ENCODE results near the gene RNF217. TPM values are rescaled to one million over a fixed set of nuclear protein-coding genes. Genes with fewer than 3 reads are reported as not detected.

RNF217 gene
- total and polyA plus RNA-seq, 2 of the 13 experiments (the other 11 are each of a cell fraction or from before 2014, with no cell fraction given) = 2.2 to 2.4 TPM

DNA sequence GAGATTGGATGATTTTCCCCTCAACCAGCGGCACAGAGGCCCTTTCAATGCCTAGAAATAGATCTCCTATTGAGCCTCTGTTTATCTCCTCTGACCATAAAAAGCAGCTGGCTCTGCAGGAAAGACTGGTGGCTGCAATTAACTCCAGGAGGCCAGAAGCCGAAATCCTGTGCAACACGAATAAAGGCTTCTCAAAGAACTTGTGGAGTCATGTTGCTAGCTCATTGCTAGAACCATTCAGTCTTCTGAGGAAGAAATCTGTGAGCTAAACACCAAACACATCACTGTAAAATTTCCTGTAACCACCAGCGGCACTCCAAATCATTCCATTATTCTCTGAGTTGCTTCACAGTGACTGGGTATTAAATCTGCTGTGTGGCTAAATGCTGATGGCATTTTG lies 142.2 kb downstream of the RNF217 start:
- in situ Hi-C loops (cut with HindIII; ENCODE audit: extremely low pct_ligation_motif_present, low pct_unique_long_range_greater_than_20kb) = no loop called here
- BruUV-seq (replicated peaks) = no TSS peak
- no peak for DNase-seq (ENCODE audit: low spot score)
- H4K20me1 ChIP-seq (ENCODE audit: insufficient read depth, low read length) = no peaks in the 10 kb centered on the region
- no peaks in the 10 kb centered on the region for H3K79me2 ChIP-seq (ENCODE audit: insufficient read depth, low read length)
- no peak overlapping the region for H3K4me3 ChIP-seq (replicated peaks in 1 of 3; ENCODE audit: insufficient read depth in 1 of 3, low read depth in 2 of 3, low read length in 3 of 3)
- H3K36me3 ChIP-seq (replicated peaks in 1 of 2; ENCODE audit: control insufficient read depth in 1 of 2, insufficient read depth in 2 of 2, low read length in 2 of 2) = no peaks in the 10 kb centered on the region
- H3K9ac ChIP-seq (ENCODE audit: insufficient read depth, low read depth, low read length) = no peak overlapping the region
- ChIA-PET POLR2A (no interaction called here), CTCF (ENCODE audit: low intra/inter-chr PET ratio, low total read pairs) (no interaction called here)
- intact Hi-C loops (cut with micrococcal nuclease; ENCODE audit: unreplicated experiment) = no loop called here
- no peak overlapping the region for H3K27ac ChIP-seq (ENCODE audit: extremely low read length, insufficient read depth, low read length)
- WGBS (ENCODE audit: low lambda C conversion rate) = 11% methylated on average over 4 of the region's 4 CpGs
- H2AFZ ChIP-seq (ENCODE audit: low read length) = no peak overlapping the region
- no peak overlapping the region for H3K4me2 ChIP-seq (ENCODE audit: low read depth, low read length)
- H3K27me3 ChIP-seq (ENCODE audit: control insufficient read depth in 1 of 2, insufficient read depth in 2 of 2, low read length in 2 of 2) = peaks cover 0 to 15% of the 10 kb centered on the region in 2 experiments; a peak in 4 of 5 replicates
- no peaks in the 10 kb centered on the region for H3K4me1 ChIP-seq (ENCODE audit: insufficient read depth, low read length)
- no peak for TF ChIP-seq ZNF652 (CRISPR knock-in tag; IDR thresholded peaks at IDR 0.05; ENCODE audit: borderline replicate concordance, low read depth)
- TF ChIP-seq ZNF10 (CRISPR knock-in tag; IDR thresholded peaks at IDR 0.05; ENCODE audit: borderline replicate concordance, low read depth) = no peak
- no peak for TF ChIP-seq ZMYM3 (CRISPR knock-in tag; IDR thresholded peaks at IDR 0.05)
- TF ChIP-seq, protein P1, sequence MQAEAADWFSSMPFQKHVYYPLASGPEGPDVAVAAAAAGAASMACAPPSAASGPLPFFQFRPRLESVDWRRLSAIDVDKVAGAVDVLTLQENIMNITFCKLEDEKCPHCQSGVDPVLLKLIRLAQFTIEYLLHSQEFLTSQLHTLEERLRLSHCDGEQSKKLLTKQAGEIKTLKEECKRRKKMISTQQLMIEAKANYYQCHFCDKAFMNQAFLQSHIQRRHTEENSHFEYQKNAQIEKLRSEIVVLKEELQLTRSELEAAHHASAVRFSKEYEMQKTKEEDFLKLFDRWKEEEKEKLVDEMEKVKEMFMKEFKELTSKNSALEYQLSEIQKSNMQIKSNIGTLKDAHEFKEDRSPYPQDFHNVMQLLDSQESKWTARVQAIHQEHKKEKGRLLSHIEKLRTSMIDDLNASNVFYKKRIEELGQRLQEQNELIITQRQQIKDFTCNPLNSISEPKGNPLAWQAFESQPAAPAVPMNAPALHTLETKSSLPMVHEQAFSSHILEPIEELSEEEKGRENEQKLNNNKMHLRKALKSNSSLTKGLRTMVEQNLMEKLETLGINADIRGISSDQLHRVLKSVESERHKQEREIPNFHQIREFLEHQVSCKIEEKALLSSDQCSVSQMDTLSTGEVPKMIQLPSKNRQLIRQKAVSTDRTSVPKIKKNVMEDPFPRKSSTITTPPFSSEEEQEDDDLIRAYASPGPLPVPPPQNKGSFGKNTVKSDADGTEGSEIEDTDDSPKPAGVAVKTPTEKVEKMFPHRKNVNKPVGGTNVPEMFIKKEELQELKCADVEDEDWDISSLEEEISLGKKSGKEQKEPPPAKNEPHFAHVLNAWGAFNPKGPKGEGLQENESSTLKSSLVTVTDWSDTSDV (CRISPR knock-in tag; IDR thresholded peaks at IDR 0.05) = no peak
- TF ChIP-seq, protein P2, sequence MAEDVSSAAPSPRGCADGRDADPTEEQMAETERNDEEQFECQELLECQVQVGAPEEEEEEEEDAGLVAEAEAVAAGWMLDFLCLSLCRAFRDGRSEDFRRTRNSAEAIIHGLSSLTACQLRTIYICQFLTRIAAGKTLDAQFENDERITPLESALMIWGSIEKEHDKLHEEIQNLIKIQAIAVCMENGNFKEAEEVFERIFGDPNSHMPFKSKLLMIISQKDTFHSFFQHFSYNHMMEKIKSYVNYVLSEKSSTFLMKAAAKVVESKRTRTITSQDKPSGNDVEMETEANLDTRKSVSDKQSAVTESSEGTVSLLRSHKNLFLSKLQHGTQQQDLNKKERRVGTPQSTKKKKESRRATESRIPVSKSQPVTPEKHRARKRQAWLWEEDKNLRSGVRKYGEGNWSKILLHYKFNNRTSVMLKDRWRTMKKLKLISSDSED (CRISPR knock-in tag; IDR thresholded peaks at IDR 0.05) = no peak
- TF ChIP-seq CBX2 (IDR thresholded peaks at IDR 0.05; ENCODE audit: low read depth, low read length) = no peak
- TF ChIP-seq CBX2 (CRISPR knock-in tag; IDR thresholded peaks at IDR 0.05; ENCODE audit: low read depth) = no peak
- TF ChIP-seq ZNF441 (CRISPR knock-in tag; IDR thresholded peaks at IDR 0.05; ENCODE audit: borderline replicate concordance) = no peak
- TF ChIP-seq, protein P3, sequence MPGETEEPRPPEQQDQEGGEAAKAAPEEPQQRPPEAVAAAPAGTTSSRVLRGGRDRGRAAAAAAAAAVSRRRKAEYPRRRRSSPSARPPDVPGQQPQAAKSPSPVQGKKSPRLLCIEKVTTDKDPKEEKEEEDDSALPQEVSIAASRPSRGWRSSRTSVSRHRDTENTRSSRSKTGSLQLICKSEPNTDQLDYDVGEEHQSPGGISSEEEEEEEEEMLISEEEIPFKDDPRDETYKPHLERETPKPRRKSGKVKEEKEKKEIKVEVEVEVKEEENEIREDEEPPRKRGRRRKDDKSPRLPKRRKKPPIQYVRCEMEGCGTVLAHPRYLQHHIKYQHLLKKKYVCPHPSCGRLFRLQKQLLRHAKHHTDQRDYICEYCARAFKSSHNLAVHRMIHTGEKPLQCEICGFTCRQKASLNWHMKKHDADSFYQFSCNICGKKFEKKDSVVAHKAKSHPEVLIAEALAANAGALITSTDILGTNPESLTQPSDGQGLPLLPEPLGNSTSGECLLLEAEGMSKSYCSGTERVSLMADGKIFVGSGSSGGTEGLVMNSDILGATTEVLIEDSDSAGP (CRISPR knock-in tag; IDR thresholded peaks at IDR 0.05; ENCODE audit: borderline replicate concordance) = no peak
- TF ChIP-seq HNRNPH1 (optimal IDR thresholded peaks at IDR 0.05; ENCODE audit: low read depth, low read length) = no peak
- TF ChIP-seq KDM3A (CRISPR knock-in tag; IDR thresholded peaks at IDR 0.05; ENCODE audit: low read depth) = no peak
- TF ChIP-seq NFE2L1 (CRISPR knock-in tag; IDR thresholded peaks at IDR 0.05; ENCODE audit: borderline replicate concordance) = no peak
- TF ChIP-seq, protein P4, sequence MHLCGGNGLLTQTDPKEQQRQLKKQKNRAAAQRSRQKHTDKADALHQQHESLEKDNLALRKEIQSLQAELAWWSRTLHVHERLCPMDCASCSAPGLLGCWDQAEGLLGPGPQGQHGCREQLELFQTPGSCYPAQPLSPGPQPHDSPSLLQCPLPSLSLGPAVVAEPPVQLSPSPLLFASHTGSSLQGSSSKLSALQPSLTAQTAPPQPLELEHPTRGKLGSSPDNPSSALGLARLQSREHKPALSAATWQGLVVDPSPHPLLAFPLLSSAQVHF (CRISPR knock-in tag; IDR thresholded peaks at IDR 0.05) = no peak
- no peak for ATAC-seq
- 0 out of 2 replicates have a peak, but pooled peaks cover 1% of the 10 kb centered on the region for H3K9me3 ChIP-seq (ENCODE audit: low read length)
- no peak for FAIRE-seq

All from HepG2 (cell line).